SHP77 (cell line): ENCODE measurements around the gene SEC16A.
"Not testable (repeated sequence)": the region's sequence is repeated elsewhere in the genome, so short reads cannot be mapped to it uniquely, and the experiment has no call there.

ENCODE experiments used
- DNase-seq, 2 experiments: peaks; one replicate each; lab custom pipeline; 2025; lab: John Stamatoyannopoulos, UW

Gene SEC16A

GRCh38 chr9:136438548-136439480 lies 44.0 kb downstream of the SEC16A start:
- peak; percentile 5 to 27 for DNase-seq

GRCh38 chr9:136437839-136438547 lies 44.8 kb downstream of the SEC16A start:
- DNase-seq, result no peak

DNA sequence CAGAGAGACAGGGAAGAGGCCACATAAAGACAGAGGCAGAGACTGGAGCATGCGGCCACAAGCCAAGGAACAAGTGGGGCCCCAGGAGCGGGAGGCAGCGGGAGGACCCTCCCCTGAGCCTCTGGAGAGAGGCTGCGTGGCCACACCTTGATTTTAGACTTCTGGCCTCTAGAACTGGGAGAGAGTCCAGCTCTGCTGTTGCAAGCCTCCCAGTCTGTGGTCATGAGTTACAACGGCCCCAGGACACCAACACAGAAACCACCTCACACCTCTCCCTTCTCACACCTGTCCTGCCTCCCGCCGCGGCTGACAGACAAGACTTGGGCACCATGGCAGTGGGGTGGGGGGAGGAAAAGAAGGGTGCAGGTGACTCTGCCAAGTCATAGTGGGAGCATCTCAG lies 45.4 kb downstream of the SEC16A start:
- DNase-seq, result no peak

GRCh38 chr9:136436055-136436634 lies 46.7 kb downstream of the SEC16A start:
- DNase-seq, result no peak

- no peak for DNase-seq
These were observed 48.2 kb downstream of the SEC16A start for GRCh38 chr9:136434580-136435169.

DNA sequence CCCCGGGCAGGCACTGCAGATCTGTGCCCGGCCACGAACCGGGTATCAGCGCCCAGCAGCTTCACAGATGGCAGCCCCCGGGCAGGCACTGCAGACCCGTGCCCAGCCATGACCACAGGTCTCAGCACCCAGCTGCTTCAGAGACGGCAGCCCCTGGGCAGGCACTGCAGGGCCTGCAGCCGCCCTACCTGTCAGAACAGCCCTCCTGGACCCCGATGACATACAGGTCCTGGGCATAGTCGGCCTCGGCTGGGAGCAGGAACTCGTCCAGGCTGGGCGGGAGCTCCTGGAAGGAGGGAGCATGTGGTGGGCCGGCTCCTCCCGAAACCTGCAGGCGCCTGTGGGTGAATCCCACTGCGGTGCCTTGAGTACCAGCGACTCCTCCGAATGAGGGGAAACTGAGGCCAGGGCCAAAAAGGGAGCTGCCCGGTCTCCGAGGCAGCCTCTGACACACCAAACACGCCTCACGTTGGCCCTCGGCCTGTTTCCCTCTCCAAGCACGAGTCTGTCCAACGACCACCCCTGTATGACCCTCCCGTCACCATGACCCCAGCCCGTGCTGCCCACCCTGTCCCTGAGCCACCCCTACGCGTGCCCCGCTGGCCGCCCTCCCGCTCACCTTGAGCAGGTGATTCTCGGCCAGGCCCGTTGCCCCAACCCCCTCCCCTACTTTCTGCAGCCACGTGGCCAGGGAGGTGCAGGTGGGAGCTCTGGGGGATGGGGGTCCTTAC lies 48.8 kb downstream of the SEC16A start:
- no peak for DNase-seq

DNA sequence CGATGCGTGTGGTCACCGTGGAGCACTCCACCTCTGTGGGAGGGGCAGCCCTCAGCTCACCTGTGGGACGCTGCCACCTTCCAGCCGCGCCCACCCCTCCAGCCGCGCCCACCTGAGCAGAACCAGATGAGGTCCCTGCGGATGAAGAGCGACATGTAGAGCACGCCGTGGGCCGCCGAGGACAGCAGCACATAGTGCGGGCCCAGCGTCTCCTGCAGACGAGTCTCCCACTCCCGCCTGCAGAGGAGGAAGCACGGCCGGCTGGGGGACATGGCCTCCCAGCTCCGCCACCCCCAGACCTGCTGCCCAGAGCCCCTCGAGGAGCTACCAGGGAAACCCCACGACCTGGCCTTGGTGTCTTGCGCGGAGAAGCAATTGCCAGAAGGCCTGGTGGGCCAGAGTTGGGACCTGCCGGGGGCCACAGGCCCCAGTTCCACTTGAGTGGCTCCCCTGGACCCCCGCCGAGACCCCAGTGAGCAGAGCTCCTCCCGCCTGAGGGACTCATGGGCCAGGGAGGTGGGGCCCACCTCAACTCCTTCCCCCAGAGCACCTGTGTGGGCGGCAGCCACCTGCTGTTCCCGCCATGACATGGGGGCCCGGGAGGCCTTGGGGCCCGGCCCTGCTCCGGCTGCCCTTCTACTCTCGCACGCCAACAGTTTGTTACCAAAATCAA lies 49.7 kb downstream of the SEC16A start:
- no peak for DNase-seq

- DNase-seq, result no peak
These were observed 50.2 kb downstream of the SEC16A start for GRCh38 chr9:136432591-136432990.

DNA sequence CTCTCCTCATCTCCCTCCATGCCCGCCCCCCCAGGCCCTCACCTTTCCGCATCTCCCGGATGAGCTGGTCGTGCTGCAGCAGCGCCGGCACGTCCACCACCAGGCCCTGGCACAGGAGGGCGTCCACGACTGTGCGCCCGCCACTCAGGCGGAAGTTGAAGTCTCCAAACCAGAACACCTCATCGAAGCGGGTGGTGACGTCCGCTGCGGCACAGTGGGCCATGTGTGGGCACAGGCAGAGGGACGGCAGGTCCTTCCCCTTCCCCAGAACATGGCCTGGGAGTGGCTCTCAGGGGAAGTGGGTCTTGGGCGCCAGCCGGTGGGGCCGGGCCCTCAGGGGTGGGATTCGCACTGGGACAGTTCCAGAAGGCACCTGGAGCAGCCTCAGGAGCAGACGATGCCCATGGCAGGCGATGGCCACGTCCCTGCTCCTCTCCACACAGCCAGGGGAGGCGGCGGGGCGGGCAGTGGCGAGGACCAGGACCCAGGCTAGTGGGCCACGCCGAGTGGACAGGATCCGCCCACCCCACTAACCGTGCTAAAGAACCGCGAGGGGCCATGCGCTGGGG lies 51.0 kb downstream of the SEC16A start:
- no peak for DNase-seq

DNA sequence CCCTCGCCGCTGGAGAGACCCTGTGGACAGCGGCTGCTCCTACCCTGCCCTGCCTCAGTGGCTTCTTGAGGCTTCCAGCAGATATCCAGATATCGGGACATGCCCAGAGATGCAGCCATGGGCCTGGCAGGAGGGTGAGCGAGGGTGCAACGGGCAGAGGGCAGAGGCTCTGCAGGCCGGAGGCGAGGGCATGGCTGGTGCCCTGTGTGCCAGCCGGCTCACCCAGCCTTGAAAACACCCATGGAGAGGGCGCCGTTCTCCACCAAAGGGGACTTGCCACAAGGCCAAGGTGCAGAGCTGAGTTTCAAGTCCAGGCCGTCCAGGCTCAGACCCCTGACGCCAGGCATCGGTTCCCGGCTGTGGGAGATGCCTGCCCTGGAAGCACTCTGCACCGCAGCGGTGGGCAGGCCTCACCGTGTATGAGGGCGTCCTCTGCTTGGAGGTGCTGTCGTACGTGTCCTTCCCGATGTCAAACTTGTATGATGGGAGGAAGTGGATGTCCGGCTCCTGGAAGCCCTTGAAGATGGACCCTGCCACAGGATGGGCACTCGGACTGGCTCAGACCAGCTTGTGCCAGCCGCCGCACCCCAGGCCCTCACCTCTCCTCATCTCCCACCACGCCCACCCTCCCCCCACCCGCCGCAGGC lies 52.1 kb downstream of the SEC16A start:
- DNase-seq, result no peak

GRCh38 chr9:136429683-136430491 lies 53.0 kb downstream of the SEC16A start:
- DNase-seq, result no peak

GRCh38 chr9:136429075-136429628 lies 53.7 kb downstream of the SEC16A start:
- DNase-seq, result no peak

- no peak for DNase-seq
These were observed 56.1 kb downstream of the SEC16A start for GRCh38 chr9:136426787-136427186.

DNA sequence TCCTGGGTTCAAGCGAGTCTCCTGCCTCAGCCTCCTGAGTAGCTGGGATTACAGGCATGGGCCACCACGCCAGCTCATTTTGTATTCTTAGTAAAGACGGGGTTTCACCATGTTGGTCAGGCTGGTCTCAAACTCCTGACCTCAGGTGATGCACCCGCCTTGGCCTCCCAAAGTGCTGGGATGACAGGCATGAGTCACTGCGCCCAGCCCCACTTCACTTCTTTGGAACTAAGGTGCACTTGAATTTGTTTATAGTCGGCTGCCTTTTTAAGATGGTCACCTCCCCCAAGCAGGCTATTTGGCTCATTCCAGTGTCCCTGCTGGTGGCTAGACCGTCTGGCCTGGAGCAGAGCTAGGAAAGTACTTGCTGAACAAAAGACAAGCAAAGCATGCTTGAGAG lies 57.5 kb downstream of the SEC16A start:
- DNase-seq, result not testable (repeated sequence)

DNA sequence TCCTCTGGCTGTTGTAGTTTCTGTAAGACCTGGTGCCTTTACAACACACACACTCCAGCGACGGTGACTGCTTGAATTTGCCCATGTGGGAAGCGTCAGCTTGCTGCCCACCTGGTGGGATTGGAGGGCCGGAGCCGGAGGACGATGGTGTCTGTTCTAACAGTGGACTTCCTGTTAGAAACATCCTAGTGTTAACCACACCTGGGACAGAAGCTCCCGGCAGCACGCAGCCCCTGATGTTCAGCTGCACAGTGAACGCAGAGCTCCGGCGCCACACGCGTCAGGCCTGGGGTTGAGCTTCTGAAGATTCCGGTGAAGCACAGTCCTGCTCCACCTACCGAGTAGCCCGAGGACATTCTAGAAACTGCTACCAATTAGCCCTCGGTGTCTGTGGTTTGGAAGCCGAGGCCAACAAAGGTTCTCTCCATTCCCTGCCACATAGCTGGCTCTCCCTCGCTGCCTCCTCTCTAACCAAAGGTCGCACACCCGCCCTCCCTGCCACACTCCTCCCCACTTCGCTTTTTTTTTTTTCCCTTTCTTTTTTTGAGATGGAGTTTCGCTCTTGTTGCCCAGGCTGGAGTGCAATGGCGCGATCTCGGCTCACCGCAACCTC lies 58.0 kb downstream of the SEC16A start:
- DNase-seq, result no peak

GRCh38 chr9:136423432-136424146 lies 59.3 kb downstream of the SEC16A start:
- no peak for DNase-seq

DNA sequence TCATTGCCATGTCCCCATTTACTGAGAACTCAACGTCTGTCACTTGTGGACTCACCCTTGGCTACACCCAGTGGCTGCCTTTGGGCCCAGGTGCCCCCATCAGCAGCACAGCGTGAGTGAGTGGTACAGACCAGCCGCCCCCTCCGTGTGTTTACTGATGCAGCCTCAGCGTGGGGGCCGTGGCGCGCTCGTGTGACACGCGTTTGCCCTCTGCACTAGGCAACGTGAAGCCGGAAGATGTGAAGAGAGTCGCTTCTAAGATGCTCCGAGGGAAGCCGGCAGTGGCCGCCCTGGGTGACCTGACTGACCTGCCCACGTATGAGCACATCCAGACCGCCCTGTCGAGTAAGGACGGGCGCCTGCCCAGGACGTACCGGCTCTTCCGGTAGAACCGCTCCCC lies 60.0 kb downstream of the SEC16A start:
- no peak for DNase-seq

- DNase-seq, result no peak
These were observed 61.0 kb downstream of the SEC16A start for GRCh38 chr9:136421791-136422190.
